DMS79 treated with DMSO at 0.1 percent for 48 hours (cell line): Measurements from ENCODE around the gene ST6GALNAC3.
"Not testable (repeated sequence)": the region's sequence is repeated elsewhere in the genome, so short reads cannot be mapped to it uniquely, and the experiment has no call there.

Experiments used
- DNase-seq: peaks from one replicate; lab custom pipeline; 2025; lab: John Stamatoyannopoulos, UW

Gene ST6GALNAC3

DNA sequence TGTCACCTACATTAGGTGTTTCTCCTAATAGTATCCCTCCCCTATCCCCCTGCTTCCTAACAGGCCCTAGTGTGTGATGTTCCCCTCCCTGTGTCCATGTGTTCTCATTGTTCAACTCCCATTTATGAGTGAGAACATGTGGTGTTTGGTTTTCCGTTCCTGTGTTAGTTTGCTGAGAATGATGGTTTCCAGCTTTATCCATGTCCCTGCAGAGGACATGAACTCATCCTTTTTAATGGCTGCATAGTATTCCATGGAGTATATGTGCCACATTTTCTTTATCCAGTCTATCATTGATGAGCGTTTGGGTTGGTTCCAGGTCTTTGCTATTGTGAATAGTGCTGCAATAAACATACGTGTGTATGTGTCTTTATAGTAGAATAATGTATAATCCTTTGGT lies 267.3 kb downstream of the ST6GALNAC3 start:
- DNase-seq: not testable (repeated sequence)

DNA sequence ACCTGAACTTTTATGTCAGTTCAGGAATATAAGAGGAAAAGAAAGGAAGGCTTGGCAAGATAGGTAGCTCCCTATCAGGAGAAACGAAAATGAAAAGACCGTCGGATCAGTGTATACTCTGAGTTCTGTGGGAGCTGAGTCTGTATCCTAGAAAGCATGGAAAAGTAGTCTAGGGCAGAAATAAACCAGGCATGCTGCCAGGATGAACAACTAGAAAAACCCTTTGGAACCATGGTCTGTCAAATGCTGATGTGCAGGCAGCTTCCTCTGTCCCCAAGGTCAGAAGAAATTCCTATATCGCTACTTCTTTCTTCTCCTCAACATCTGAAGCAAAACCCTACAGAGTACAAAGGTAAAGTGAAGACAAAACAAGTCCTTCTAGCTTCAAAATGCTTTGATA lies 268.8 kb downstream of the ST6GALNAC3 start:
- DNase-seq: no peak

DNA sequence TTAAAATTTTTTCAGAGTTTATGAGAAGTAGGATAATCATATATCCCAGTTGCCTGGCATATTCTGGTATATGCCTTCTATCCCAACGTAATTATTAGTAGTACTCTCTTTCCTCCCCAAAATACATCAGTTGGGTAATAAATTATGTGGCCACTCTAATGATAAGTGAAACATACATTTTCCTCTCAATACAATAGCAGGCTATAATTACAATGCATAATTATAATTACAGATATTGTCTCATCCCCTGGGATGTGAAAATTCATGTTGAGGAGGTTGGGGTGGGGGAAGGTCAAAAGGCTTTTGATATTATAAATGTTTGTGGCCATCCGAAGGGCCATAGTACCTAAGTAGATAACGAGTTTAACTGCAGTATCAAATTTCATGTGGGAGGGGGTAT lies 277.1 kb downstream of the ST6GALNAC3 start:
- no peak for DNase-seq

DNA sequence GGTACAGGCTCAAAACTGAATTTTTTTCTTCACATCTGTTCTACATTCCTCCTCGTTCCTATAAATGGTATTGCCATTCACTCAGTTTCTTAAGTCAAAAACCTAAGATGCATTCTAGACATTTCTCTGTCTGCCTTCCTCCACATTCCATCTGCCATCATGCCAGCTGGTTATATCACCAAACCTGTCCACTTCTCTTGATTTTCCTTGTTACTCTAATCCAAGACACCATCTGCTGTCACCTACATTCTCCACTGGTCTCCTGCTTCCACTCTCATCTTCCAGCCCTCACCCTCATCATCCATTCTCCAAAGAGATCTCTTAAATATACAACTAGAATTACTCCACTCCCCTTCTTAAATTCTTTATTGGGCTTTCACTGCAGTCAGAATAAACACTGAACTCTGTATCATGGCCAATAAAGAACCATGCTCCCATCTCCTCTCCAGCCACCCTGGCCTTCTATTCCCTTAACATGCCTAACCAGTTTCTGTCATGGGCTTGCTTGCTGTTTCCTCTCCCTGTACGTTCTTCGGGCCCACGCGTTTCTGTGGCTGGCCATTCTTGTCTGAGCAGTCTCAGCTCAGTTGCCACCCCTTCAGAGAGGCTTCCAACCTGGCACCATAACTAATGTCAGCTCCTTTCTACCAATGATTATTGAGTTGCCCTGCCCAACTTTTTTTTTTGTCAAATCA lies 278.3 kb downstream of the ST6GALNAC3 start:
- no peak for DNase-seq

DNA sequence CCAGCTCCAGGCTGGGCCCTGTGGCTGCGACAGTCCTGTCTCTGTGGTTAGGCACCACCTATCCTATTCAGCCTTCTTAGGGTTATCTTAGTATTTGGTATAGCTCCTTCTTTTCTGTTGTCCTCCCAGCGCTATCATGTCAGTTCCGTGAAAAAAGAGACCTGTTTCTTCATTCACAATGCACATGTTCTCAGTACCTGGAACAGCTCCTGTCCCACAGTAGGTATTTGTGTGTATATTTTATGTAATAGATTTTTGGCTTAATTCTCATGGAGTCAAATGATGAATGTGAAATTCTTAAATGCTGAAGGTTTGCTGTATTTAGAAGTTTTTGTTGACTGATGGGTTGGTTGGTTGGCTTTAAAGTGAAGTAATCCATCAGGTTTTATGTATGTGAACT lies 279.7 kb downstream of the ST6GALNAC3 start:
- DNase-seq: no peak

GRCh38 chr1:76366726-76367125 lies 292.2 kb downstream of the ST6GALNAC3 start:
- no peak for DNase-seq

- no peak for DNase-seq
Measured at GRCh38 chr1:76371941-76372340, 297.4 kb downstream of the ST6GALNAC3 start.

GRCh38 chr1:76374086-76374485 lies 299.5 kb downstream of the ST6GALNAC3 start:
- DNase-seq: no peak

- DNase-seq: no peak
Measured at GRCh38 chr1:76377247-76377646, 302.7 kb downstream of the ST6GALNAC3 start.

GRCh38 chr1:76379506-76379905 lies 305.0 kb downstream of the ST6GALNAC3 start:
- no peak for DNase-seq

- DNase-seq: no peak
Measured at GRCh38 chr1:76381450-76382097, 307.0 kb downstream of the ST6GALNAC3 start.

DNA sequence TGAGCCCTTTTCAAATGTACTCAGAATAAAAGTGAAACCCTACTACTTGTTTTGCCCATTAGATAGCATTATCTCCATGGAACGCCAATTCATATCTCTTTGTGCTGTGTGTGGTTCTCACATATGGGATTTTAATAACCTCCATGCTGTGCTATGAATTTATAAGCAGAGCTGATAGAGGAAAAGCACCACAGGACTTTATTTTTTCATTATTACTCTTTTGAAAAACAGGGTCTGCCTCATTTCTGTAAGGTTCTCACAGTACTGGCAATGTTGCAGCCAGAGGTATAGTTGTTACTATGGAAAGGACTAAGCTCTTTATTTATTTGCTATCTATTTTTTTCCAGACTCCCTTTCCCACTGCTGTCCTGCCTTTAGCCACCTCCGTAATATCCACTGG lies 313.7 kb downstream of the ST6GALNAC3 start:
- no peak for DNase-seq

GRCh38 chr1:76390456-76390855 lies 315.9 kb downstream of the ST6GALNAC3 start:
- no peak for DNase-seq

- DNase-seq: no peak
Measured at GRCh38 chr1:76395059-76395458, 320.5 kb downstream of the ST6GALNAC3 start.

DNA sequence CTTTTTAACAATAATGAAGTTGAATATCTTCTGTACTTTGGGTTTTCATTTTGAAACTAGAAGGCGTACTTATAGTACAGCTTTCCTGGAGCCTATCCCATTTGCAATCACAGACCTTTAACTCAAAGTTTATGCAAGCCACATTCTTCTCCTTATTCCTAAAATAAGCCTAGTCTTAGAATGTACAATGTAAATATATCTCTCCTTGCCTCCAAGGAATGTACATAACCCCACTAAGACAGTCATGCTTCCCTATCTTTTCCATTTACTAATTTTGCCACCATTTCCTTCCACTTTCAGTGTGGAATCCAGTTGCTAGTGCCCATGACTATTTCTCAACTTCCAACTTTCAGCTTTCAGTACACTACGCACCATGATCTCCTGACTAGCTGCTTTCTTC lies 327.6 kb downstream of the ST6GALNAC3 start:
- no peak for DNase-seq

DNA sequence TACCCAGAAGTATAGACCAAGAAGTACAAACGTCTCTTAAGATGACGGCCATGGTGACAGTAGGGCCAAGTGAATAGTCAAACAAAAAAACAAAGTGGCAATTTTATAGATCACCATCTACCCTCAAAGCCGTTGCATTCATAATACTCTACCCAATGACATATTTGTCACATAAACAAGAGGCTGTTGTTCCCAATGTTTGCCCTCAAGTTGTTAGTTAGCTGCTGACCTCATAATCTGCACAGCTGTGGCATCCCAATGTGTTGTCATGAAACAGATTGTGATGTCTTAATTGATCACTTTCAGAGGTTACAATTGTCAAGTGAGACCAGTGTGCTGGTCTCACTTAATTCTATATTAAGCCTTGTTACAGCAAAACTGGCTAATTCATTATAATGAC lies 333.8 kb downstream of the ST6GALNAC3 start:
- DNase-seq: no peak

GRCh38 chr1:76410499-76410898 lies 336.0 kb downstream of the ST6GALNAC3 start:
- DNase-seq: no peak

DNA sequence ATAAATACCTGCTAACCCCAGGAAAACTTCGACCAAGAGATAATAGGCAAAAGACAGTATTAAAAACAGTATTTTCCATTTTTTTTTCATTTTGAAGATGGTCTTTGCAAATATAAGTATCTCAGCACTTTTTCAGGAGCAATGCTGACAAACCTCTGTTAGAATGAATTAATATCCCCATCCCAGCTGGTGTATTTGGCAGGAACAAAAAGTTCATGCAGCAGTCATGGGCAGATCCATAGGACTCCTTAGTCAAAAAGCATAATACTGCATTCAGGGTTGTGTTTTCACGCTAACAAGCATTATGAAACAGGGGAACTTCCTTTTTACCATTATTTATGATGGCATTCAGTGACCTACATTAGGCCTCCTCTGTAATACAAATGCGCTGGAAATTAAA lies 344.0 kb downstream of the ST6GALNAC3 start:
- no peak for DNase-seq

GRCh38 chr1:76419603-76420002 lies 345.1 kb downstream of the ST6GALNAC3 start:
- no peak for DNase-seq

DNA sequence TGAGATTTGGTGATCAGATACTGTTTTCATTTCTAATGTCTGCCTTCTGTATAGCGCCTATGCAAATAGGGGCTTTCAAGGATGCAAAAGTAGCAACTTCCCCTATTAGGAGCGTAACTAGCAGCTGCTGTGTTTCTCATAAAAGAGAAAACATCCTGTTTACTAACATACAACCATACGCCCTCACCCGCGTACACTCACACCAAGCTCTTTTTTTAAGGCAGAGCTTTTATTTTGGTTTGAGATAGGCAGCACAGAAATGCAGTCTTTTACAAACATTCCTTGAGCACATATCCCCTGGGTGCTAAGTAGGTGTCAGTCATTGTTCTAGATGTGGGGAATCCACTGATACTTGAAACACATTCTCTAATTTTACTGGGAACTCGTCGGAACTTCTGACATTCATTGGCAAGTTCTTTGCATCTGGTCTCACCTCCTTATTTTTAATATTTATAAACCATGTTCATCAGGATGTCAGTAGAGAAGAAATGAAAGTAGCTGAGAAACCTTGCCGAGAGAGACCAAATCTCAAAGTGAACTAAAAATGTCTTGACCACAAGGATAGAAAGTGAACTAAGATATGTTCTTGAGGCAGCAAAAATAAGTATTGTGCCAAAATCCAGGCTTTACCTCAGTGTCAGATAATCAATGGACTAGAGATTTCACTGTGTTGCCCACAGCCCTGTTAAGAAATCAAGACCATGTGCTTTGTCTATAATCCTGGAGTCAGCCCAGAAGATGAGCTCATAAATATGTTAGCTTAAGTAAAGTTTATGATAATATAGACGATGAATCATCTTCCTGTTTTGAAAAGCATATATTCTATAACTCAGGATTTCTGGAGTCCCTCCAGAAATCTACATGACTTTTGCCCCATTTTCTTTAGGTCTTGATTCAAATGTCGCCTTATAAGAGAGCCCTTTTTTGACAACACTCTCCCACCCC lies 350.9 kb downstream of the ST6GALNAC3 start:
- no peak for DNase-seq

DNA sequence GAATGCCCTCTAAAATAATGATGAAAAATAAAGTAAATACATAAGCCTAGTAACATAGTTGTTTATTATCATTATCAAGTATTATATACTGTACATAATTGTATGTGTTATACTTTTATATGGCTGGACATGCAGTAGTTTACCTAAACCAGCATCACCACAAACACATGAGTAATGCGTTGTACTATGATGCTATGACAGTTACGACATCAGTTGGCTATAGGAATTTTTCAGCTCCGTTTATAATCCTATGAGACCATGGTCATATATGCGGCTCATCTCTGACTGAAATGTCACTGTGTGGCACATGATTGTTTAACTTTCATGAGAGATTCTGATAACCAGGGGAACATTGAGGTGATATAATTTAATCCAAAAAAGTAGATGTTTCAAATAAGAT lies 352.1 kb downstream of the ST6GALNAC3 start:
- DNase-seq: no peak

DNA sequence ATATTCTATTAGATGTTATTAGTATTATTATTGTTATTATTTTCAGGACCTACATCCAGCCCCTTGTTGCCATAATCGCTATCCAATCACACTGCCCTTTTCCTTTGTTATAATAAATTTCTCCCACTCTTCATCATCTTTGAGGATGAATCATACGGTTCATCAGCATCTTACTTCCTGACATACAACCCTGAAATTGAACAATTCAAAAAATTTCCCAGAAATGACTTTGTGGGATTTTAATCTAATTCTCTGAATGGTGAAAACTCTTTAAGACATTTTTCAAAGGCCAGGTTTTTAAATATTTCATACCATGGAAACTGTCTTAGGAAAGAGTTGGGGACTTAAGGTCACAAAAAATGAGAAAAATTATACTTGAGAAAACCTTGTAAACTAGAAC lies 353.5 kb downstream of the ST6GALNAC3 start:
- no peak for DNase-seq

- DNase-seq: peak; percentile 25
Measured at GRCh38 chr1:76430531-76430930, 356.0 kb downstream of the ST6GALNAC3 start.
